Stimulated activated CD4-positive, alpha-beta T cell treated with anti-CD3 and anti-CD28 coated beads, Interleukin-15, amount 100 ng/mL, for 24 hours (primary cell): Measurements from ENCODE around the gene VAC14.
"Not testable (repeated sequence)": the region's sequence is repeated elsewhere in the genome, so short reads cannot be mapped to it uniquely, and the experiment has no call there.

ENCODE experiments used
- DNase-seq: peaks from one replicate; pipeline ENCODE4 v3.0.0-alpha.2; 2020

VAC14 gene

DNA sequence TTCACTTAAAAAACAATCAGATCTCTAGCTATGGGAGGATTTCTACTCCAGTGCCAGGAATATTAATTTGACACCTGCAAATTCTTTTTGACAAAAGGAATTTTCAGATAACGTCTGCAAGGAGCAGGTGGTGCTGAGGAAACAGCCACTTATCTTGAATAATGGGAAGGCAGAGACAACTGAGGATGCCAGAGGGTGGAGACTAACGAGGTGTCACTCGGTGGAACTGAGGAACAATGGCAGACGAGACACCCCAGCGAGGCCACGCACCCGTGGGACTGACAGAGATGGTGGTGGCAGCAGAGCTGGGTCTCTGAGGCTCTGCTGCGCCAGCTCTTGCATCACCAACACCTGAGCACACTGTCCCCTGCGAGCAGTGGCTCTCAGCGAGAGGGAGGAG, 42.2 kb downstream of the VAC14 start:
- DNase-seq: no peak

DNA sequence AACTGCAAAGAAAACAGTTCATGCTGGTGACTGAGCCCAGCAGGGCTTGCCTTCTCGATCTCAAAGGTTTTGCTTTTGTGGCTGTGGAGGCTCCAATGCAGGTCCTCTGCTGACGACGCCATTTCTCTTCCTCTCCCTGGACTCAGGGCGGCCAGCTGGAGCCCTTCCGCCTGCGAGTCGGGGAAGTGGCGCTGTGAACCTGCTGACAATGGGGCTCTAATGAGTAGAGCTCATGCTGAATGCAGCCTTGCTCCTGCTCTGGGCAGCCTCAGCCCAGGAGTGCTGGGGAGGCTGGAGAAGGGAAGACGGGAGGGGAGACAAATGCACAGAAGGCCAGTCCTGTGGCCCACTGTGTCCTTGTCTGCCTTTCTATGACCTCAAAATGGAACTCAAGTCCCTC, 43.8 kb downstream of the VAC14 start:
- DNase-seq: no peak

DNA sequence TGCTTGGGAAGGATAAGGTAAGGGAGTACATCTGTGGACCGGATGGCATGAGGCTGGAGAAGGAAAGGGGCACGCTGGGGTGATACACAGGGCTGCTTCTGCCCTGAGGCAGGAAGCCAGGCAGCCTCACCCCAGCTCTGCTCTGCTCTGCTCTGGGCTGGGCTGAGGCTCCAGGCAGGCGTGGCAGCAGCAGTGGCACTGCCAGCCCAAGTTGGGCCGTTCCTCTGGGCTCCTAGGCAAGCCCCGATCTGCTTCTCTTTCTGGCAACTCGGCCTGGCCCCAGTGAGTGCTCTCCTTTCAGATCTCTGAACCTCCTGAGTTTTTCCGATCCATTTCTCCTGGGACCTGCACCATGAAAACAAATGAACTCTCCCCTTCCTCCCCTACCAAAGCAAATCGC, 44.9 kb downstream of the VAC14 start:
- DNase-seq: no peak

DNA sequence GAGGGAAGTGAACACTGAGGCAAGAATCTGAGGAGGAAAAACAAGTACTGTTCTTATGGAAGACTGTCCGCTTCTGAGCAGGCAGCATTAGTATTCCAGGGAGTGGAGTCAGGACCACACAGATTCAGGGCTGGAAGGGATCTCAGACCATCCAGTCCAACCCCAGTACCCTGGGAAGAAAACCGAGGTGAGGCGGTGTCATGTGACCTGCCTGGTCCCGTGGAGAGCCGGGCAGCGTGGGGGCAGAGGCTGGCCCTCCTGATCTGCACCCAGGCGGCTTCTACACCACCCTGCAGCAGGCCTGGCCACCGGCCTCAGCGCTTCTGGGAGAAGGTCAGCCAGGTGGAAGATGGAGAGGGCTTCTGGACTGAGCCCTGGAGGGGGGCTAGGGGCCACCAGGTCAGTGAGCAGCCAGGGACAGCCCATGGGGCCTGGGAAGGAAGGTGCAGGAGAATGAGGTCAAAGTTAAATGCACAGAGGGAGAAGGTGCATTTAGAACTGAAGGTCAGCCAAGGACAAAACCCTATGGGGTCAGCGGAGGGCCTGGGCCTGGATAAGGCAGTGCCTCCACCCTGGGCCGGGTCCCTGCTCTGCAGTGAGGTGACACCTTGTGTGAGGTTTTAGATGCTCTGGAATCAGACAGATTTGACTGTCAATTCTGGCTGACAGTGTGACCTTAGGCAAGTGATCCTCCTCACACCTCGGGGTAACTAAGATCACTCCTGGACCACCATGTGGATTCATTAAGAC, 45.9 kb downstream of the VAC14 start:
- no peak for DNase-seq

DNA sequence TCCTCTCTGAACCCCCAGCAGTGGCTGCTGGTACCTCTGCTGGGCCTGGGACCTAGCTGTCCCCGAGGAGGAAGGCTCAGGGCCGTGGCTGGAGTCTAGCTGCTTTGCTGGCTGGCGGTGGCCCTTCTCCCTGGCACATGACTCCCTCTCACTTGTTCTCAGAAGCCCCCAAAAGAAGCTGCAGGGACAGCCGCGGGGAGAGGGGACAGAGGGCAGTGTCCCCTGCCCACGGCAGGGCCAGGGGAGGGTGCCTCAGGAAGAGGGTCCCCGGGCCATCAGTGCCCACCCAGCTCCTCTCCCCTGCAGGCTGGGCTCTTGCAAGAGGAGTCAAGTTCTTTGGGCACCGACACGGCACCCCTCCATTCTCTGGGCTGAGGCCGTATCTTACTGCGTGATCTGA, 46.6 kb downstream of the VAC14 start:
- DNase-seq: no peak

DNA sequence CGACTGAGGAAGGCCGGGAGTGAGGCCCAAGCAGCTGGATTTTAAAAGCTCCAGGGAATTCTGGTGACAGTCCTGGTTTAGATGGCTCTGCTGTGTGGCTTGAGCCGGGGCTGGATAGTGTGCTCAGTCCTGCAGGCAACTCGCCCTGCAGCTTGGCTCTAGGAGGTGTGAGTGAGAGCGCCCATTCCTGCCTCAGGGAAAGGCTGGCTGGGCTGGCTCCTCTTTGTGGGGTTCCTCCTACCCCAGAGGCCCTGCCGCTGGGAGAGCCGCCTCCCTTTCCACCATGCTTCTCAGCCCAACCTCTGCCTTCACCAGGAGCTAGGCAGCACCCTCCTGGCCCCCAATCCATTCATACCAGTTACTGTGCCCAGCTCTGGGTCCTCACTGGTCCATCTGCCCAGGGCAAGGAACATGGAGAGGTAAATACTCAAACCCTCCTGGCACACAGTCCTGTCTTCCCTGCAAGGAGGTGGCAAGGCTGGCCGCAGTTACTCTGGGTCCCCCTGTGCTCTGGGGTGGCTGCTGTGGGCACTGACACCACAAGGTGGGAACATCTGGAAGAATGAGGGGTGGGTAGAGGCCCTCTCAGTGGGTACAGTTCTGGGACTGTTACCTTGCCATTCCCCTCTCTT, 47.1 kb downstream of the VAC14 start:
- DNase-seq: no peak

DNA sequence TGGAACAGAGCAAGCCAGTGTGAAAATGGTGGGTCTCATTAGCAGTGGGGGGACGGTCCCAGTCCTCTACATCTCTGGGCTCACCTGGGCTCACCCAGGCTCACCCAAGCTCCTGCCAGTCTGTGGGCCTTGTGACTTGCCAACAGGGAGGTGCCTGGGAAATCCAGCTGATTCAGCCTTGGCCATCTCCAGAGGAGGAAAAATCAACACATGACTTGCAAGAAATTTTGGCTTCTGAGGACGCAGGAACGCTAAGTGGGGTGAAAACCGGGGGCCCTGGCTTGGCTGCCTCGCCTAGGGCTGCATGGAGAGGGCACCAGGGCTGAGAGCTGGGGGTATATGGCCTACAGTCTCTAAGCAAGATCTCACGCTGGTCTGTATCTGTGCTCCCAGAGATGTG, 47.7 kb downstream of the VAC14 start:
- DNase-seq: no peak

DNA sequence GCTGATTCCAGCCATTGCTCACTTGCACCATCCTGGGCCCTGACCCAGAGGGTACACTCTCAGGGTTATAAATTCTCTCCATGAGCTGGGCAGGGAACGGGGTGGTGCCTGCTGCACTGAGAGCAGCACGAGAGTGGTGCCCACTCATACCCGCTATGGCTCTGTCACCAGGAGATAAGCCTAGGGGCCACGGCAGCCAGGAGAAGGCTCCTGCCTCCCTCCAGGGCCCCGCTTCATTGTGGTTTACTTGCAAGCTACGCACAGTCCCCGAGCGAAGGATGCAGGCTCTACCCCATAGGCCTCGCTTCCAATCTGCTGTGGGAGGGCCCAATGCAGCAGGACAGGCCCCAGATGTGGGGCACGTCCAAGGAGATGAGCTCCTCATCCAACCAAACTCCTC, 48.5 kb downstream of the VAC14 start:
- DNase-seq: no peak

DNA sequence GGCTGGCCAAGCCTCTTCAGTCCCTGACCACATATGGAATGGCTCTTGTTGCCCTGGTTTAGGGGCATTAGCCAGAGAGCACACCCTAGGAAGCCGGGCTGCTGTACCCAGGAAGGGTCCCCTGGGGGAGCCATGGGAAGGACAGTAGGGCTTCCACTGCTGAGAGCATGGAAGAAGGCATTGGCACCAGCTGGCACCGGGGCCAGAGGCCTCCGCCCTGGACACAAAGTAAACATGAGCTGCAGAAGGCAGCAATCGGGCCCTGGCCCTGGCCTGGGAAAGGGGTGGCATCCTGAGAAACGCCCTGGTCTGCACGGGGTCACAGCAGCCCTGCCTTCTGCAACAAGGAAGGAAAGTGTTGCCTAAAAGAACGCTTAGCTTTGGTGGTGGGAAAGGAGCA, 49.4 kb downstream of the VAC14 start:
- DNase-seq: no peak

DNA sequence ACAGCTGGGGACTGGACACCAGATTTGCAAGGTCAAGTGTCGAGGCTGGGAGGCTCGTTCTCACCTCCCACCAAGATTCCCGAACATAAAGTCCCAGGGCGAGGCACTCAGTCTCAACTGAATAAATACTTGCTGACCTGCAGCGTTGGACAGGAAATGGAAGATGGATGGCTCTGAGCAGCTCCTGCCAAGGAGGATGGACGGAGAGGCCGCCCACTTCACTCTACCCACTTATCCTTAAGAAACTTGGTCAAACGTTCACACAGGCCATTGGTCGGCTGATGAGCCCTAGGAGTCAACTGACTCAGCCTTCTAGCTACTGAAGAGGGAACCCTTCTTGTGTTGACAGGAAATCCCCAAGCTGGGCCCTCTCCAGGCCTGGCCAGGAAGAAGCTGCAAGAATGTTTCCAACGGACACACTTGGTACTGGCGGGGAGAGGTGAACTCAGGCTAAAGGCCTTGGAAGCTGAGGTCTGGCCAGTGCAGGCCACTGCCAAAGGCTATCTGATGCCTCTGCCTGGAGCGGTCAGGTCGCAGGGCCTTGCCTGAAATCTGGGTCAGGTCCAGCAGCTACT, 50.0 kb downstream of the VAC14 start:
- DNase-seq: no peak

DNA sequence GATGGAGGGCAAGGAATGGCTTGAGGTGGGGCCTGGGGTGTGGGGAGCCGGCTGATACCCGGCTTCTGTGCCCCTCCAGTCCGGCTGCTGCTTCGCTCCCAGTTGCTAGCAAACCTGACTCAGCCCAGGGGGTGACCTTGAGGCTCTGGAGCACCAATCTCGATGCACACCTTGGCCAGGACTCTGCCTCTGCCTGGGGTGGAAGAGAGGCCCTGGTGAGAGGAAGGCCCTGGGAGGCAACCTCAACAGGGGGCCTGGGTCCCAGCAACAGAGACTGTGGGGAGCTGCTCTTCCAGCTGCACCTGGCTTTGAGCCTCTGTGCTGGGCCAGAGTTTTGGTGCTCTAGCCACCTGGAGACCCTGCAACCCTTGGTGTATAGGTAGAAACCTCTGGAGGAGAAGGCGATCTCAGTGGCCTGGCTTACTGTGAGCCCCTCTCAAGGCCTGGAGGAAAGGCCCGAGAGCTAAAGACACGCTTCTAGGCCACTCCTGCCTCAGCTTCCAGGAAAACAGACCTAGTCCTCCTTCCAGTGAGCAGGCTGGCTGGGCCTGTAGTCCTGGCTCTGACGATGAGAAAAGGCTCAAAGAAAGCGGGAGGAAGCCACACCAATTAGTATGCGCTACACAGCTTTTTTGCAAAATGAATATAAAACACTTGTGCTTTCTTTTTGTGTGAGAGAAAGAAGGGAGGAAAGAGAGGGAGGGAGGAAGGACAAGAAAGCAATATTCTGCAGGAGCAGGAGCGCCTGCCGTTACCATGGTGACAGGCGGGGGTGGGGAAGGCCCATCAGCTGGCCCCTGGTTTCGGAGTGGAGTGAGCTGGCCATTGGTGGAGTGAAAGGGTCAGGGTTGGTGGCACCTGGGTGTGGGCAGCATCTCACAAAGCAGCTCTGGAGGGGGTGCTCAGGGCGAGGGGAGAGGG, 51.0 kb downstream of the VAC14 start:
- DNase-seq: no peak

DNA sequence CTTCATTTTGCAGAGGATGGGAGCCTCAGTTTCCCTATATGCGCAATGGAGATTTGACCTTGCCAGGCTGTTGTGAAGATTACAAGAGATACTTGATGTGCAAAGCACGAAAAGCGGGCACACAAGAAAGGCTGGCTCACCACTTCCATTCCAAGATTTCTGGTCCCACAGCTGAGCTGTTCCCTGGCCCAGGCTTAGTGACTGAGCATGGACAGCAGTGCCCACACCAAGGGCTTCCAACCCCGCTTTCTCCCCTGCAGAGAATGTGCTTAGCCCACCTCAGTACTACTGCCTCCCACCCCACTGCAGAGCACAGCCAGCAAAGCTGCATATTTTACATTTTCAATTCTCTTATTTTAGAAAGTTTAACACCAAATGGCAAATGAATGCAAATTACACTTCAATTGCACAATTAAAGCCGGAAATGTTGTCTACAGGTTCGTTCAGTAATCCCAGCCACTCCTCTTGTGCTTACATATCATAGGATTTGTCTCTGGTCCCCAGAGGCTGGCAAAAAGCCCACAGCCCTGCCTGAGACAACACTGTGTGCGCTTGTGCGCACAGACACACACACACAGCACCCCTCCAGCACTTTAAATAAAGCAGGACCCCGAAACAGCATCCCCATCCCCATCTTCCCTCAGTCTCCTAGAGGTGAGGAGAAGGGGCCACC, 51.8 kb downstream of the VAC14 start:
- DNase-seq: no peak

DNA sequence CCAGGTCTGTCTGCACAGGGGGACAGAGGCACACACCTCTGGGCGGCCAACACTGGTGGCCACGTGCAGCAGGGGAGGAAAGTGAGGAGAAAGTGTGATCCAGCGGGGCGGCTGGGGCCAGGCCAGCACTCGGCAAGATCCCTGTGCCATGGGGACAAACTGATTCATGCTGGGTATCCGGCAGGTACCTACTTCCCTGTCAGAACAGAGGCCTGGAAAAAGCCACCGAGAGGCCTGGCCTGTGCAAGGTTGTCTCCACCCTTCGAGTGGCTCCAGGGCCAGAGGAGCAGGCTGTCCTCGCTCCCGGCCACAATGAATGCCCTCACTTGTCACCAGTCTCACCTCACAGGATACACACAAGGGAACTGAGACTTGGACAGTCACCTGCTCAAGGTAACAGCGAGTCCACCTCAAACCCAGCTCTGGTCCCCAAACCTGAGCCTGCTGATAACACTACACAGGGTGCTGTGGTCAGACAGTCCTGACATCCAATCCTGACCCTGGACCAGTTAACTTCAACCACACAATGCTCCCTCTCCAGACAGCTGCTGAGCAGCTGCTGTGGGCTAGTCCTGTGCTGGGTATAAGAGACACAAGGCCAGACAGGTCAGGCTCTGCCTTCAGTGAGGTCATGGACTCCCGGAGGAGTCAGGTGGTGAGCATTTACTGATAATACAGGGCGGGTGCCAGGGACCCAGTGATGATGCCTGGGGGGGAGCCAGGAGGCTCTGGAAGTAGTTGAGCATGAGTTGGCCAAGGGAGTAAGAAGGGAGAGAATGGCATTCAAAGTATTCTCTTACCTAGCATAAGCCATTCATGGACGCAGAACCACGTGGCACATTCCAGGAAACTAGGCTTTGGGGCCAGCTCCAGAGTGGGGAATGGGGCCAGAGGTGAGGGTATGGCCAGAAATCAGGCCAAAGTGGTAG, 53.0 kb downstream of the VAC14 start:
- no peak for DNase-seq

DNA sequence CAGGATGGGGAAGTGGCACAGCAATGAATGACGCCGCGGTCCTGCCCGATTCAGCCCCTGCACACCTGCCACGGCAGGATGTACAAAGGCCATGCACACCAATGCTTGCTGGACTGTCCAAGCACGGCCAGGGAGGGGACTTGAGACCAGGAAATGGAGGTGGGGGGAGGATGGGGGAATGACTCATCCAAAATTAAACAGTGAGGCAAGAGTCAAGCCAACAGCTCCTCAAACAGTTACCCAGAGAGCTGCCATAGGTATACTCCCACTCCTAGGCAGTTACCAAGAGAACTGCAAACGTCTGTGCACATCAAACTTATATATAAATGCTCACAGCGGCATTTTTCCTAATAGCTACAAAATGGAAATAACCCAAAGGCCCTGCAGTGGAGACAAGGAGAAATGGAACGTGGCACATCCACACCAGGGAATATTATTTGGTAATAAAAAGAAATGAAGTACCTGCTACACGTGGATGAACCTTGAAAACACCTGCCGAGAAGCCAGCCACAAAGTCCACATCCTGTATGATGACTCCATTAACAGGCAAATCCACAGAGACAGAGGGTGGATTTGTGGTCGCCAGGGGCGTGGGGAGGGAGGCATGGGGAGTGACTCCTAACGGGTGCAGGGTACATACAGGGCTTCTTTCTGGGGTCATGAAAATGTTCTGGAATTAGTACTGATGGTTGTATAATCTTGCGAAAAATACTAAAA, 54.1 kb downstream of the VAC14 start:
- peak; percentile 16 for DNase-seq

DNA sequence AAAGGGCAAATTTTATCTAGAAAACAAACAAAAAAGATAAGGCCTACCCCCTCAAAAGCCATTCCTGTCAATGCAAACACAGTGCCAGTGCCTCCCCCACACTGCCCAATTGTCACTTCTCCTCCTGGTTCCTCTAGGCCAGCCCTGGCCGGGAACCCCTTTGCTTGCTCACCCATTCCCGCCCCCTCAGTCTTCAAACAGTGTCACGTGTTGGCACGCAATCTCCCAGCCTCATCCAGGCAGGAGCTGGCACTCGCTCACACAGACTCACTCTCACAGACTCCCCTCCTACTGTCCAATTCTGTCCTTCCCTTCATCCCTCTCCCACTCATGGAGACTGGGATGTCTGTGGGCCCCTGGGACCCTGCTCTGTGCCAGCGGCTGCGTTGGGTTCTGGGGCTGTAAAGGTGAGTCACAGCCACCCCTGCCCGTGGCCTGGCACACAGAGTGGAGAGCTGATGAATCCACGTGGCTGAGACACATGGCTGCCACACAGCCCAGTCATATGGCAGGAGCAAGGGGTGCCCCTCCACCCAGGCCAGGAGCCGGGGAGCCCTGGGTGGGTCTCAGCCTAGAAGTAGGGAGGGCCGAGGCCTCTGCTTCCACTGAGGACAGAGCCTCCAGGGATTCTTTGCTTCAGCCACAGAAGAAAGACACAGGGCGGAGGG, 54.8 kb downstream of the VAC14 start:
- DNase-seq: no peak

DNA sequence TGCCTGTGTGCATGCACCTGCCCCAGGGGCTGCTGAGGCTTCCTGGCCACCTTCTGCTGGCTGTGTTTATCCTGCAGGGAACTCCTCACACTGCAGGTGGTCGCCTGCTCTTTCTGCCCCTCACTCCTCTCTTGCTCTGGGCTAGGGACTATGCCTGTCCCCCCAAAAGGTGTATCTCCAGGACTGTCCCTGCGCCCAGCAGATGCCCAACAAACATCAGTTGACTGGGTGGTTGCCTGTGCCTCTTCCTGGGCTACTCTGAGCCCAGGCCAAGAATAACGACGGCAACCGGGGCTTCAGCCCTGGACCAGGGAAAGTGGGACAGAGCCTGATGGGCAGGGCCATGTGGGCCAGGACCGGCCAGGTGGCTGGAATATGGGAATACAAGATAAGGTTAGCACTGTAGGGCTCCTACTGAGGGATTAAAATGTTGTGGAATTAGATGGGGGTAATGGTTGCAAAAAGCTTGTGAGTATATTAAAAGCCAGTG, 55.4 kb downstream of the VAC14 start:
- no peak for DNase-seq

DNA sequence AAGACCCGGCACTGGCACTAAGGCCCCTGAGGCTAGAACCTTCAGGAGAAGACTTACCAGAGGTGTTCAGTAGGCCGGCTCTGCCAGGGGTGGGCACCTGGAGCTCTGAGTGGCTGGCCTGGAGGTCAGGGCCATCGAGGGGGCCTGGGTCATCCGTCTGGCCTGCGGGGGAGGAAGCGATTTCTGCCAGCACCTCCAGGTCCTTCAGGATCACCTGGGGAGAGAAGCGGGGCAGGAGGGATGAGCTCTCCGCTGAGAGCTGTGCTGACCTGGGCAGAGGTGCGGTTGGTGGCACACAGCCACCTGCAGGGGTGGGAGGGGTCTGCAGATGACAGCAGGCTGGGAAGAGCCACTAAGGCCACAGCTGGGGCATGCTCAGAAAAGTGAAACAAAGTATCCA, 56.6 kb downstream of the VAC14 start:
- DNase-seq: no peak

DNA sequence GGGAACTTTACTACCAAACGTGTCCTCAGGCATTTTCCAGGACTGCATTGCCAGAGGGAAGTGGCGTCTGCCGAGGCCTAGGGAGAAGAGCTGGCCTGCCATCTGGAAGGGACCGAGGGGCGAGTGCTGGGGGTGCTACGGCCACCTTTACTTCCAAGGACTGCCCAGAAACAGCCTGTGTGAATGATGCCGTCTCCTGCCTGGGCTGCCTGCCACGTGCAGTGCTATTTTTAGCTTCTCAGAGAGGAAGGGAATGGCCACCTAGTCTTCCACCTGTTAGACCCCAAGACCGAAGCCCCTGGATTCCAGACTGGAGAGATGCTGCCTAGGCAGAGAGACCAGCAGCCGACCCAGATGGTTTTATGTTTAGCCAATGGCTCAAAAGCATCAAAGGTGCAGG, 57.2 kb downstream of the VAC14 start:
- no peak for DNase-seq

DNA sequence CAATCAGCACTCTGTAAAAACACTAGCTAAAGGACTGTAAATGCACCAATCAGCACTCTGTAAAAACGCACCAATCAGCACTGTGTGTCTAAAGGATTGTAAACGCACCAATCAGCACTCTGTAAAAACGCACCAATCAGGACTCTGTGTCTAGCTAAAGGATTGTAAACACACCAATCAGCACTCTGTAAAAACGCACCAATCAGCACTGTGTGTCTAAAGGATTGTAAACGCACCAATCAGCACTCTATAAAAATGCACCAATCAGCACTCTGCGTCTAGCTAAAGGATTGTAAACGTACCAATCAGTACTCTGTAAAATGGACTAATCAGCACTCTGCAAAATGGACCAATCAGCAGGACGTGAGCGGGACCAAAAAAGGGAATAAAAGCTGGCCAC, 58.0 kb downstream of the VAC14 start:
- DNase-seq: not testable (repeated sequence)

DNA sequence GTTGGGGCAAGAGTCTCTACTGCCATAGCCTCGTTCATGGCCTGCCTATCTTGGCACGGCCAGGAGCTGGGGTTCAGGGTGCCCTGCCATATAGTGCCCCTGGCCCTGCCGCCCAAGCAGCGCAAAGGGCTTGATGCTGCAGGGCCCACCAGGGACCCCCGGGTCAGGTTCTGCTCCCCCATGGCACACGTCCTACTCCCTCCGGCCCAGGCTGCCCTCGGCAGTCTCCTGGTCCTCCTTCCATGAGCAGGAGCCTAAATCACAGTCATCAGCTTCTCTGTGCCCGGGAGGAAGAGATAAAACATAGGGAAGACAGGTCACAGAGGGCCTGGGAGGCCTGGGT, 59.2 kb downstream of the VAC14 start:
- no peak for DNase-seq
